Breast epithelium (tissue), 4 donors: Measurements from ENCODE around the gene FNDC3A. TPM values are rescaled to one million over a fixed set of nuclear protein-coding genes. Genes with fewer than 3 reads are reported as not detected.
A peak's percentile ranks its signal among the peaks of the same experiment; 100 is the strongest.

Source experiments
- DNase-seq, 2 donors: peaks; one replicate each; pipeline ENCODE4 v3.0.0-alpha.2; 2019; ENCODE audit warnings: low spot score in 2 of 2
- H3K27ac ChIP-seq, 2 donors: fragments of 200-600 bp; sonication (generic) in 1 of 2; one replicate each; pipeline ENCODE4 v1.5.1; 2016 to 2019; ENCODE audit warnings: mild to moderate bottlenecking in 1 of 2
- H3K27me3 ChIP-seq, 2 donors: fragments of 200-600 bp; sonication (generic) in 1 of 2; one replicate each; pipeline versions ENCODE4 v1.5.1 to v1.6.0; 2017 to 2019; ENCODE audit warnings: control low read depth in 1 of 2, mild to moderate bottlenecking in 1 of 2
- H3K36me3 ChIP-seq: fragments of 200-600 bp; one replicate; pipeline ENCODE4 v1.5.1; 2019
- H3K4me1 ChIP-seq, 2 donors: fragments of 200-600 bp; sonication (generic); one replicate each; pipeline ENCODE4 v1.5.1; 2016 to 2019; ENCODE audit warnings: control low read depth in 1 of 2
- H3K4me3 ChIP-seq, 3 donors: fragments of 200-600 bp; sonication (generic); 1 replicate in 2 of 3; 2 replicates in 1 of 3; pipeline ENCODE4 v1.5.1; 2016 to 2019; ENCODE audit warnings: mild to moderate bottlenecking in 3 of 3, moderate library complexity in 2 of 3
- H3K9me3 ChIP-seq, 2 donors: fragments of 200-600 bp; sonication (generic) in 1 of 2; one replicate each; pipeline ENCODE4 v1.5.1; 2016 to 2019; ENCODE audit warnings: control low read depth in 1 of 2
- CTCF ChIP-seq, 3 donors: fragments of 450-650 bp; IDR thresholded peaks; one replicate each; pipeline ENCODE4 v1.5.1; 2016 to 2017; ENCODE audit warnings: antibody characterized with exemption in 3 of 3, mild to moderate bottlenecking in 3 of 3, moderate library complexity in 3 of 3
- POLR2A ChIP-seq: fragments of 450-650 bp; IDR thresholded peaks from one replicate; pipeline ENCODE4 v1.6.1; 2016; ENCODE audit warnings: antibody characterized with exemption, mild to moderate bottlenecking, moderate library complexity
- POLR2AphosphoS5 ChIP-seq, 3 donors: sonication (generic); formaldehyde crosslinking; IDR thresholded peaks; one replicate each; pipeline ENCODE4 v1.6.1; 2017; ENCODE audit warnings: antibody characterized with exemption in 3 of 3
- intact Hi-C: fragments of 100-400 bp; cut with DNase I; formaldehyde crosslinking; loops from one replicate; pipeline ENCODE4 v1.15.1; 2023; ENCODE audit warnings: low total_unique reads
- total RNA-seq, 3 donors: library from RNA; depleted of rRNA; stranded (reverse); fragments of >200 nt; gene quantifications; one replicate each; pipeline ENCODE4 v1.1.0, GENCODE V29; 2016

FNDC3A gene
- total RNA-seq, 3 donors from 2014 or later, result 45.3 to 85.8 (median 57.7) TPM

GRCh38 chr13:48962281-48962680 lies 13.4 kb upstream of the FNDC3A start:
- Histone ChIP-seq H3K27ac (no peak overlapping the region), H3K27me3 (no peaks in the 10 kb centered on the region), H3K4me1 (no peaks in the 10 kb centered on the region), H3K4me3 (no peak overlapping the region), H3K9me3 (no peaks in the 10 kb centered on the region), H3K36me3 (no peaks in the 10 kb centered on the region)
- intact Hi-C loops, result no loop called here
- TF ChIP-seq POLR2AphosphoS5 (IDR thresholded peaks at IDR 0.05) (no peak), POLR2A (no peak), CTCF (IDR thresholded peaks at IDR 0.05) (no peak)
- DNase-seq, result no peak

- intact Hi-C loops, result no loop called here
- Histone ChIP-seq H3K27me3 (no peaks in the 10 kb centered on the region), H3K9me3 (no peaks in the 10 kb centered on the region), H3K27ac (no peak overlapping the region), H3K4me1 (no peaks in the 10 kb centered on the region), H3K4me3 (no peak overlapping the region), H3K36me3 (no peaks in the 10 kb centered on the region)
- no peak for TF ChIP-seq POLR2AphosphoS5 (IDR thresholded peaks at IDR 0.05)
- no peak for DNase-seq
Observed at GRCh38 chr13:48965736-48966135, 10.0 kb upstream of the FNDC3A start.

GRCh38 chr13:48969685-48970084 lies 6.0 kb upstream of the FNDC3A start:
- Histone ChIP-seq H3K9me3 (no peaks in the 10 kb centered on the region), H3K4me3 (no peak overlapping the region), H3K27me3 (no peaks in the 10 kb centered on the region), H3K4me1 (peaks cover 0 to 4% of the 10 kb centered on the region in 2 donors), H3K27ac (no peak overlapping the region), H3K36me3 (no peaks in the 10 kb centered on the region)
- no peak for TF ChIP-seq POLR2A
- TF ChIP-seq POLR2AphosphoS5 (IDR thresholded peaks at IDR 0.05), result no peak
- TF ChIP-seq CTCF (IDR thresholded peaks at IDR 0.05), result no peak
- intact Hi-C loops, result no loop called here
- no peak for DNase-seq

GRCh38 chr13:48973845-48974431 lies 1.8 kb upstream of the FNDC3A start:
- no peak for TF ChIP-seq CTCF (IDR thresholded peaks at IDR 0.05)
- no peak for TF ChIP-seq POLR2AphosphoS5 (IDR thresholded peaks at IDR 0.05)
- no peak for TF ChIP-seq POLR2A
- Histone ChIP-seq H3K4me3 (no peak overlapping the region), H3K4me1 (peaks cover 0 to 16% of the 10 kb centered on the region in 2 donors), H3K36me3 (no peaks in the 10 kb centered on the region), H3K27ac (no peak overlapping the region), H3K9me3 (no peaks in the 10 kb centered on the region), H3K27me3 (no peaks in the 10 kb centered on the region)
- no peak for DNase-seq
- intact Hi-C loops, result no loop called here

GRCh38 chr13:48975101-48975855 lies 434 bp upstream of the FNDC3A start:
- DNase-seq, result peak; percentile 44 to 72
- Histone ChIP-seq H3K27ac (peak overlapping the region; percentile 98 to 99), H3K27me3 (no peaks in the 10 kb centered on the region), H3K4me3 (peak overlapping the region; percentile 87 to 92 (median 90)), H3K9me3 (no peaks in the 10 kb centered on the region), H3K36me3 (no peaks in the 10 kb centered on the region), H3K4me1 (peaks cover 0 to 16% of the 10 kb centered on the region in 2 donors)
- TF ChIP-seq POLR2AphosphoS5 (IDR thresholded peaks at IDR 0.05) (no peak), POLR2A (no peak), CTCF (IDR thresholded peaks at IDR 0.05) (no peak)
- intact Hi-C loops, result no loop called here
